ENCODE data around the gene PLEKHH1.
"Not testable (repeated sequence)": the region's sequence is repeated elsewhere in the genome, so short reads cannot be mapped to it uniquely, and the experiment has no call there.

Gene PLEKHH1

GRCh38 chr14:67589204-67589770 lies 56.2 kb downstream of the PLEKHH1 start:
- DNase-seq: no peak

GRCh38 chr14:67593650-67594049 lies 60.6 kb downstream of the PLEKHH1 start:
- not testable (repeated sequence) for DNase-seq

GRCh38 chr14:67595392-67595791 lies 62.3 kb downstream of the PLEKHH1 start:
- DNase-seq: no peak

- peak; percentile 95 for DNase-seq
These were observed 66.8 kb downstream of the PLEKHH1 start, which contains the start of gene PIGH for GRCh38 chr14:67599698-67600561. TSS of gene PIGH (minus strand) at chr14:67600268. CDS start at chr14:67600203, 65 bp downstream.

- DNase-seq: not testable (repeated sequence)
These were observed 67.5 kb downstream of the PLEKHH1 start for GRCh38 chr14:67600562-67600974.

- DNase-seq: no peak
These were observed 69.0 kb downstream of the PLEKHH1 start for GRCh38 chr14:67602076-67602475.

GRCh38 chr14:67602995-67603545 lies 70.0 kb downstream of the PLEKHH1 start:
- DNase-seq: no peak

- no peak for DNase-seq
These were observed 74.6 kb downstream of the PLEKHH1 start for GRCh38 chr14:67607646-67608045.

GRCh38 chr14:67609642-67610310 lies 76.7 kb downstream of the PLEKHH1 start:
- DNase-seq: no peak

GRCh38 chr14:67610491-67610890 lies 77.4 kb downstream of the PLEKHH1 start:
- no peak for DNase-seq

- DNase-seq: peak; percentile 87
These were observed 85.5 kb downstream of the PLEKHH1 start for GRCh38 chr14:67618617-67619063.

GRCh38 chr14:67619446-67620216 lies 86.5 kb downstream of the PLEKHH1 start, which contains the start of gene ARG2:
TSS of gene ARG2 (plus strand) at chr14:67619920. CDS start at chr14:67619978, 58 bp downstream.
- DNase-seq: peak; percentile 97

GRCh38 chr14:67620217-67620785 lies 87.2 kb downstream of the PLEKHH1 start:
- DNase-seq: no peak

- DNase-seq: no peak
These were observed 89.6 kb downstream of the PLEKHH1 start for GRCh38 chr14:67622675-67623074.

- DNase-seq: no peak
These were observed 90.0 kb downstream of the PLEKHH1 start for GRCh38 chr14:67623114-67623513.

GRCh38 chr14:67626131-67626530 lies 93.0 kb downstream of the PLEKHH1 start:
- DNase-seq: not testable (repeated sequence)

- no peak for DNase-seq
These were observed 94.4 kb downstream of the PLEKHH1 start for GRCh38 chr14:67627519-67627918.

- DNase-seq: no peak
These were observed 97.1 kb downstream of the PLEKHH1 start for GRCh38 chr14:67630186-67630585.

GRCh38 chr14:67630938-67631337 lies 97.8 kb downstream of the PLEKHH1 start:
- no peak for DNase-seq

- DNase-seq: no peak
These were observed 100.5 kb downstream of the PLEKHH1 start for GRCh38 chr14:67633451-67634147.

GRCh38 chr14:67636361-67636919 lies 103.3 kb downstream of the PLEKHH1 start:
- DNase-seq: no peak
